GM03348 (cell line): ENCODE data around the gene LPCAT2.
"Not testable (repeated sequence)": the region's sequence is repeated elsewhere in the genome, so short reads cannot be mapped to it uniquely, and the experiment has no call there.

Experiments used
- DNase-seq: peaks from one replicate; pipeline ENCODE4 v3.0.0; 2012; ENCODE audit warnings: low spot score

Gene LPCAT2

DNA sequence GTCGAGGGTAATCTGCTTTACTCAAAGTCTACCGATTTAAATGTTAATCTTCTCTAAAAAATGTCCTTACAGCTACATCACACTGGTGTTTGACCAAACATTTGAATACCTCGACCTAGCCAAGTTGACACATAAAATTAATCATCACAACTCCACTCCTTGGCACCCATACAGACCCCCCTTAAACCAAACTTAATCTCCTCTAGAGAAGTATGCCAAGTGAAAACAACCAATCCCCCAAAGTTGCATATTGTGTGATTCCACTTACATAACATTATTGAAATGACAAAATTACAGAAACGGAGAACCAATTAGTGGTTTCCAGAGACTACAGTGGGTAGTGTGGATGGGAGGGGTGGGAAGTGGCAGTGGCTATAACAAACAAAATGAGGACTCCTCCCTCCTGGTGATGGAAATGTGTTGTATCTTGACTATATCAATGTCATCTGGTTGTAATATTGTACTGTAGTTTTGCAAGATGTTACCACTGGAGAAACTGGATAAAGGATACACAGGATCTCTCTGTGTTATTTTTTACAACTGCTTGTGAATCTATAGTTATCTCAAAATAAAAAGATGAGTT is 97.0 kb downstream of the LPCAT2 start:
- no peak for DNase-seq

DNA sequence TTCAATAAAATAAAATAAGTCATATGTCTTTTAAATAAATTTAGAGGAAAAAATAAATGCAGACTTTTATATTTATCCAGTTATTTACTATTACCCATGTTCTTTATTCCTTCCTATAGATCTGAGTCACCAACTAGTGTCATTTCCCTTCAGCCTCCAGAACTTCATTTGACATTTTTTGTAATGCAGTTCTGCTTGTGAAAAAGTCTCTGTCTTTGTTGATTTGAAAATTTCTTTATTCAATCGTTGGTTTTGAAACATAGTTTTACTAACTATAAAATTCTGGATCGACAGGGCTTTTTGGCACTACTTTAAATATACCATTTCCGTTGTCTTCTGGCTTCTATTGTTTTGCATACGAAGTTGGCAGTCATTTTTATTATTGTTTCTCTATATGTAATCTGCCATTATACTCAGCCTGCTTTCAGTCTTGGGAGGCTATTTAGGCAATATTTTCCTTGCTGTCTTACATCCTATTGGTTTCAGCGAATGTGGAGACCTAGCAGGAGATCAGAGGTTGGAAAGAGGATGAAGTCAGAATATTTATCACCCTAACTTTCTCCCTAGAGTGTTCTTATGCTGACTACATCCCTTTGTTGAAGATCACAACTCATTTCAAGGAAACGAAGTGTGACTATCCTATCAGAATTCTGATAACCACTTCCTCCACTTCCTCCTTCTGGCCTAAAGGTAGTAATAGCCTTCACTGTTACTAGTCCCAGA is 104.9 kb downstream of the LPCAT2 start:
- no peak for DNase-seq

DNA sequence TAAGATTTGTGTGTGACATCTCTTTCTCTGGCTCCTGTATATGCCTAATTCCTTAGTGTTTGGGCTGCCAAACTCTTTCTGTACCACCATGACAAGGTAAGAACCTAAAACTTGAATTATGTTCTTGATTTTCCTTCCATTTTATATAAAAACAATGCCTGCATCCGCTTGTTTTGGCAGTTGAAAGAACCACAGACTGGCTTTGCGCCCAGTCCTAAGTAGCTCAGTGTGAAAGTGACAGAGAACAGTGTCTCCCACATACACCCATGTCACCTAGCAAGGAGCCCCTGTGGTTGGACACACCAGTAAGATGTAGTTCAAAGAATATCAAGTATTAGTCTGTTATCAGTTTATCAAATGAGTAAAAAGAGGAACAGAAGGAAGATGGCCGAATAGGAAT is 106.2 kb downstream of the LPCAT2 start:
- no peak for DNase-seq

DNA sequence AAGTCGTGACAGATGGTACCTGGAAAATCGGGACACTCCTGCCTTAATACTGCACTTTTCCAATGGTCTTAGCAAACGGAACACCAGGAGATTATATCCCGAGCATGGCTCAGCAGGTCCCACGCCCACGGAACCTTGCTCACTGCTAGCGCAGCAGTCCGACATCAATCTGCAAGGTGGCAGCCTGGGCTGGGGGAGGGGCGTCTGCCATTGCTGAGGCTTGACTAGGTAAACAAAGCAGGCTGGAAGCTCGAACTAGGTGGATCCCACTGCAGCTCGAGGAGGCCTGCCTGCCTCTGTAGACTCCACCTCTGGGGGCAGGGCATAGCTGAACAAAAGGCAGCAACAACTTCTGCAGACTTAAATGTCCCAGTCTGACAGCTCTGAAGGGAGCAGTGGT is 106.8 kb downstream of the LPCAT2 start:
- DNase-seq, result not testable (repeated sequence)

DNA sequence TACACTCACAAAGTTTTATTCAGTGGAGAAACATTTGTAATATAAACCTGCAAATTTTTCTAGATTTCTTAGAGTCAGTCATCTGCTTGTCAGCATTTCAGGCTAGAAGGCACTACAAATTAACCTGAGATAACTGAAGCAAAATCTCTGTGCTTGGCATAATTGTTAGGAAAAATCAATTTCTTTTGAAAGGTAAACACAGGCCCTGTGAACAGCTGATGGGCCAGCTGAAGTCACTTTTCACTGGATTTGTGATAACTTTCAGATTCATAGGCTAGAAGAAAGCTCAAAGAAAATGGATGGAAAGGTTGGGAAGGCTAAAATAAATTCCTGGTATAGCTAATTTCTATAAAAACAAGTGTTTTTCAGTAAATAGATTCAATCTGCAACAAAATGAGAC is 112.9 kb downstream of the LPCAT2 start:
- DNase-seq, result no peak

DNA sequence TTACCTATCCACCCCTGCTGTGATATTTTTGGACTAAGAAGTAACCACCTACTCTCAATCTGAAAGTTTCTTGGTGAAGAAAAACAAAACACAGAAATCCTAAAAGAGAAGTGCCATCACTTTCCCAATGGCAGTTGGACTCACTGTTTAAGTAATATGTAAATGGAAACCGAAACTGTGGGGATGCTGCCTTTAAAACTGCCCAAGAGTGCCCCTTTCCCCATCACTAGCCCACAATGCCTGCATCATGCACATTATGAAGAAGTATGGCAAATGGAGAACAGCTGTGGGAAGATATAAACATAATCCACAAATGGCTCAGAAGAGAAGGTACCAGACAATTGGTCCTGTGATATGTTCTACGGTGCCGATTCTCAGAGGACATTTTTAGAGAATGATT is 113.4 kb downstream of the LPCAT2 start:
- DNase-seq, result no peak

DNA sequence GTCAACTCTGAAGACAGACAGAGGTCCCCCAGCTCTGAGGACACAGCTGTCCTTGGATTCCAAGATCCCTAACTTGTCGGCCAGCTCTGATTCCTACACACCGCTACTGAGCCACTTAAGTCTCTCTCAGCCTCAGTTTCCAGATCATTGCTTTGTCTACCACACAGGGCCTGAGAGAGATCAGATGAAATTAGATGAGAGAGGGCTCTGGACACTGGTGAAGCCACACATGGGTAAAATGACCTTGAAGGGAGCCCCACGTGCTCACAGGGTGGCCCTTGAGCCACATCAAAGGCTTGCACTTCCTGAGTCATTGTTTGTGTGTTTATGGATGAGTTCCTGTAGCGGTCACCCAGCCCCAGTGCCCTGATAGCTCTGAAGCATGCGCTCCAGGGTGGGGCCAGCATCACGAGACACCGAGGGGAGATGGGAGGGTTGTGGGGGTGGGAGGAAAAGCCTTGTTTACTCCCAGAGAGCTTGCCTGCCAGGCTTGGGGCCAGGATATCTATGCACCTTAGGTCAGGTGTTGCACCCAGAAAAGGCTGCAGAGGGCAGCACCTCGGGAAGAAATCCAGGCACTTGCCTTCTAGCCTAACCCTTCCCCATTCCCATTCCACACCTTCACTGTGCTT is 114.2 kb downstream of the LPCAT2 start:
- no peak for DNase-seq

DNA sequence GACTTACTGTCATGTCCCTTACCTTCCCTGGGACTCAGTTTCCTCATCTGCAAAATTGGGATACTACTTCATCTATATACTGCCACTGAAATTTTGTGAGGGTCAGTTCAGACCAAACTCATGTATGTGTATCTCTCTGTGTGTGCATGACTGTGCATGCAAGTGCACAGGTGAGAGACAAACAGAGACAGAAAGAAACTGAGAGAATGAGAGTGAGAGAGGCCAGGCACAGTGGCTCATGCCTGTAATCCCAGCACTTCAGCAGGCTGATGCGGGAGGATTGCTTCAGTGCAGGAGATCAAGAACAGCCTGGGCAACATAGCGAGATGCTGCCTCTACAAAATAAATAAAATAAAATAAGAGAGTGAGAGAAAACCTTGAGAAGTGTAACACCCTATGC is 114.8 kb downstream of the LPCAT2 start:
- no peak for DNase-seq

DNA sequence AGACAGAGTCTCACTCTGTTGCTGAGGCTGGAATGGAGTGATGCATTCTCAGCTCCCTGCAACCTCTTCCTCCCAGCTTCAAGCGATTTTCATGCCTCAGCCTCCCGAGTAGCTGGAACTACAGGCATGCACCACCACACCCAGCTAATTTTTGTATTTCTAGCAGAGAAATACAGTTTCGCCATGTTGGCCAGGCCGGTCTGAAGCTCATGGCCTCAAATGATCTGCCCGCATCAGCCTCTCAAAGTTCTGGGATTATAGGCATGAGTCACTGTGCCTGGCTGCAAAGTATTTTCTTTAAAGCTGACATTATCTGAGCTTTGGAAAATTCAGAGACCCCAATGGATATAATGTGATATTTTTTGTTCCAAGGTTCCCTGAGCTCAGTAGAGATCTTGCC is 115.8 kb downstream of the LPCAT2 start:
- DNase-seq, result no peak

DNA sequence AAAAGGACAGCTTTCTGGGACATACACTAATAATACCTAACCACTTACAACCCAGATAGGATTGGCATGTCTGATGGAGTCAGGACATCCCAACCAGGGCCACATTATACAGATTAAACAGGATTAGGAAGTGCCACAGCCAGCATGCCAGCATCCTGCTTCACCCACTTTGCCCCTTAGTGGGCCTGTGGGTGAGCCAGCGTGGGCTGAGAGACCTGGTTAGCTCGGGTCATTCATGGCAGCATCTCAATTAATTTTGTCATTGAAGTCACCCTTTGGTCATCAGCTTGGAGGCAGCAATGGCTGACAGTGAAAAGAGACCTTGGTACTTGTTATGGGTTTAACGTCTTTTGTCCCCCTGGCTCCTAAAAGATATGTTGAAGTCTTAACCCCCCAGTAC is 117.0 kb downstream of the LPCAT2 start:
- no peak for DNase-seq

DNA sequence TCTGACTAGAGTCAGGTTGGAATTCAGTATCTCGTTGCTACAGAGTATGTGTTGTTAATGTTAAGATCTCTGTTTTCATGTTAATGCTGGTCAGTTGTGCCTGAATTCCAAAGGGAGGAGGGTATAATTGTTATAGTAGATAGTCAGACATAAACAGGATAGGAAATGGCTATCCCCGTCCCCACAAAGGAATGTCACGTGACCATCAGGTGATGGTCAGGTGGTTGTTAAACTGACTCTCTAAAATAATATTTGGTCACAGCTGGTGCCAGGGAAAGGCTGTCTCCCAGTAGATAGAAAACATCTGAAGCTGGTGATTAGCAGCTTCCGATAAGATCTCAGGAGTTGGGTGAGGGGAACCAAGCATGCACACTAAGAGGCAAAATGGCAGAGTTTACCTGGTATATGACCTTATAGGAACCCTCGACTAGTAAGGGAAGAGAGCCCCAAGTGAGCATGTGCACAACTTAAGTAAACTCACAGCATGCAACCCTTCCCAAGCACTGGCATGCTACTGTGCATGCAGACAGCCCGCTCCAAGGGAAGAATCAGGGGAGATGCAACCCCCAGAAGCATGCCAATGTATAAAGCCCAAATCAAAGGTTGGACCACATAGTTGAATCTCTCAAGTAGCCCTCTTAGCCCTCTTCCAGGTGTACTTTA is 119.6 kb downstream of the LPCAT2 start:
- no peak for DNase-seq

DNA sequence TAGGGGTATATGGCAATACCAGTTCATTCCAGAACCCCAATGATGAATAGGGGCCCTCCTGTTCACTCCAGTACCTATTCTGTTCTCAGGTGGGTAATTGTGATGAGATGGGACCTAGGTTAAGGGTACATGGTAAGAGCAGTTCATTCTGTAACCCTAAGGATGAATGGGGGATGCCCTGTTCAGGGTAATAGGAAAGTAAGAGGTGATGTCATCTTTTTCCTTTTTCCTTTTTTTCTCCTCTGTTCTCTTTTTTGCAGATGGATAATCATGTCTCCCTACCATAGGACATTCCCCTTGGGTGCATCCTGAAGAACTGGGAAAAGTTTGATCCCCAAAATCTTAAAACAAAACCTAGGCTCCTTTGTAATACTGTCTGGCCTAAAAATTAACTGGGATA is 121.9 kb downstream of the LPCAT2 start:
- no peak for DNase-seq

DNA sequence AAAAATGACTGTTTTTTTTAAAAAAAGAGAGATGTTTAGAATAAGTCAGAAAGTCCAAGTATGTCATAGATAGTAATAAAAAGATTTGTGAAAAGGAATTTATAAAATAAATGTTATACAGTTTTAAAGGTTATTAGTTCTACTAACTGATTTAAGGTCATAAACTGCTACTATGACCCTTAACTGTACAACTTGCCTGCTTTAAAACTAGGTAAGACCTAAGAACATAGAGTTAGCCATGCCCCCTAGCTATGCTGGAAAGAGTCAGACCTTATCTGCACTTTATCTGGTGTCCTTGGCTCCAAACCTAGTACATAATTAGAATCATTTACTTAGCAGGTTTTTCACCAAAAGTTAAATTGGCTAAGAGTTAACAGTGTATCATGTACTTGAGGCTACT is 123.4 kb downstream of the LPCAT2 start:
- no peak for DNase-seq

DNA sequence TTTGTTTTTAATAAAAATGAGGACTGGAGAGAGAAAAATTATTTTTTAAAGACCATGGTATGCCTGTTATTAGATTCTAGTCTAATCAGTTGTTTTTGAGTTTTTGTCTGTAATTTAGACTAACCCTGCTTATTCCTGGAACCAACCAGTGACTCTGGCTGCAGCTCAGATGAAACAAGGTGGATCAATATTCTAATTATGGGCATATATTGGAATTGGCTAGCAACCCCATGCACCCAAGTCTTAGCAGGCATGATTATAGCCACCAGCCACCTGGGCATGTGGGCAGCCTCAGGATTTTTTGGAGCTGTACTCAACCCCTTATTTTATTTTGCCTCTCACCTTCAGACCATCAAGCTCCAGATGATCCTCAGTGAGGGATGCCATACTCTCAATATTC is 125.3 kb downstream of the LPCAT2 start:
- DNase-seq, result no peak
